H1 (cell line): ENCODE results near the gene EXOSC5. TPM values are rescaled to one million over a fixed set of nuclear protein-coding genes. Genes with fewer than 3 reads are reported as not detected.
"Not testable (repeated sequence)": the region's sequence is repeated elsewhere in the genome, so short reads cannot be mapped to it uniquely, and the experiment has no call there.

Source experiments
- CTCF ChIA-PET: fragments of 300-600 bp; sonication (Branson Sonifier 250); formaldehyde crosslinking; loops from one replicate; lab custom pipeline; 2021; ENCODE audit not compliant: partially characterized antibody; lab: Charles Lee
- POLR2A ChIA-PET: fragments of 300-600 bp; sonication (Branson Sonifier 250); formaldehyde crosslinking; loops from one replicate; lab custom pipeline; 2021; ENCODE audit warnings: inconsistent platforms; ENCODE audit not compliant: partially characterized antibody; lab: Charles Lee
- DNase-seq, 2 experiments: peaks; one replicate each; pipeline versions ENCODE4 v3.0.0 to v3.0.0-alpha.2; 2010 to 2022; ENCODE audit warnings: low spot score in 2 of 2, low read depth in 1 of 2, mixed read lengths in 1 of 2
- FAIRE-seq: peaks from 2 replicates; lab custom pipeline; 2011; peaks lifted over from hg19 to GRCh38; lab: Jason Lieb, UNC
- H2AFZ ChIP-seq: 2 replicates; pipeline ENCODE4 v1.8.1; 2012; ENCODE audit warnings: low read length, inconsistent platforms
- H2AK5ac ChIP-seq: 2 replicates; pipeline ENCODE4 v1.6.1; 2013; ENCODE audit warnings: low read depth, low read length
- H2BK120ac ChIP-seq: replicated peaks from 2 replicates; pipeline ENCODE3; 2013; ENCODE audit warnings: low read depth, low read length, inconsistent platforms
- H2BK12ac ChIP-seq: 2 replicates; pipeline ENCODE4 v1.6.1; 2013; ENCODE audit warnings: low read depth, low read length
- H2BK15ac ChIP-seq: 2 replicates; pipeline ENCODE4 v1.6.1; 2013; ENCODE audit warnings: low read length
- H2BK20ac ChIP-seq: 2 replicates; pipeline ENCODE4 v1.6.1; 2013; ENCODE audit warnings: low read length
- H2BK5ac ChIP-seq: 2 replicates; pipeline ENCODE4 v1.6.1; 2013; ENCODE audit warnings: low read depth, low read length
- H3K14ac ChIP-seq: 2 replicates; pipeline ENCODE4 v1.6.1; 2013; ENCODE audit warnings: inconsistent platforms; ENCODE audit not compliant: insufficient read length
- H3K18ac ChIP-seq: 2 replicates; pipeline ENCODE4 v1.6.1; 2013; ENCODE audit warnings: low read length; ENCODE audit errors: extremely low read depth
- H3K23ac ChIP-seq: 2 replicates; pipeline ENCODE4 v1.6.1; 2013; ENCODE audit warnings: inconsistent platforms; ENCODE audit not compliant: insufficient read length
- H3K23me2 ChIP-seq: 2 replicates; pipeline ENCODE4 v1.6.1; 2013; ENCODE audit warnings: low read depth, low read length
- H3K27ac ChIP-seq: 2 replicates; pipeline ENCODE4 v1.6.1; 2011; ENCODE audit warnings: low read depth, low read length, inconsistent platforms
- H3K27me3 ChIP-seq, 4 experiments: replicated peaks in 1 of 4; 1 replicate in 1 of 4; 2 replicates in 3 of 4; pipeline versions ENCODE4 v1.6.1 to v1.8.1; 2011 to 2013; ENCODE audit warnings: low read length in 3 of 4, mild to moderate bottlenecking in 3 of 4, inconsistent platforms in 2 of 4, mixed read lengths in 2 of 4, moderate library complexity in 1 of 4; ENCODE audit not compliant: control insufficient read depth in 3 of 4, insufficient read depth in 3 of 4; ENCODE audit errors: extremely low read depth in 1 of 4
- H3K36me3 ChIP-seq, 4 experiments: 2 replicates each; pipeline versions ENCODE4 v1.6.1 to v1.8.1; 2011 to 2013; ENCODE audit warnings: mild to moderate bottlenecking in 4 of 4, low read length in 3 of 4, moderate library complexity in 2 of 4, control low read depth in 1 of 4, inconsistent platforms in 1 of 4; ENCODE audit not compliant: insufficient read depth in 4 of 4, control insufficient read depth in 2 of 4
- H3K4ac ChIP-seq: replicated peaks from 2 replicates; pipeline ENCODE3; 2013; ENCODE audit warnings: low read length, low read depth, mixed read lengths, inconsistent platforms; ENCODE audit not compliant: insufficient read length
- H3K4me1 ChIP-seq, 4 experiments: replicated peaks in 1 of 4; 1 replicate in 1 of 4; 2 replicates in 3 of 4; pipeline versions ENCODE4 v1.6.1 to v1.8.1; 2011 to 2013; ENCODE audit warnings: low read length in 3 of 4, inconsistent platforms in 2 of 4, mixed read lengths in 1 of 4; ENCODE audit not compliant: insufficient read depth in 4 of 4, control insufficient read depth in 3 of 4
- H3K4me2 ChIP-seq, 2 experiments: 2 replicates each; pipeline versions ENCODE4 v1.6.1 to v1.8.1; 2011 to 2013; ENCODE audit warnings: low read depth in 2 of 2, low read length in 2 of 2, control low read depth in 1 of 2, inconsistent platforms in 1 of 2, mild to moderate bottlenecking in 1 of 2; ENCODE audit not compliant: insufficient read depth in 1 of 2
- H3K4me3 ChIP-seq, 4 experiments: fragments of 200-600, 300-600 bp in 1 of 4; sonication (generic), shearing (Covaris generic), sonication (Bioruptor Twin) in 1 of 4; 2 replicates each; pipeline versions ENCODE4 v1.5.1 to v1.8.1; 2011 to 2016; ENCODE audit warnings: low read length in 4 of 4, low read depth in 3 of 4, control low read depth in 2 of 4, inconsistent platforms in 2 of 4, mild to moderate bottlenecking in 2 of 4, mixed read lengths in 1 of 4, moderate library complexity in 1 of 4; ENCODE audit not compliant: insufficient read depth in 2 of 4; ENCODE audit errors: extremely low read depth in 1 of 4
- H3K56ac ChIP-seq: replicated peaks from 2 replicates; pipeline ENCODE3; 2013; ENCODE audit warnings: low read depth, mild to moderate bottlenecking, mixed read lengths, low read length, inconsistent platforms; ENCODE audit not compliant: insufficient read length
- H3K79me1 ChIP-seq: 2 replicates; pipeline ENCODE4 v1.6.1; 2013; ENCODE audit warnings: low read depth, low read length, control low read depth
- H3K79me2 ChIP-seq, 2 experiments: 2 replicates each; pipeline versions ENCODE4 v1.6.1 to v1.8.1; 2012 to 2013; ENCODE audit warnings: low read length in 2 of 2, mild to moderate bottlenecking in 2 of 2, inconsistent platforms in 1 of 2; ENCODE audit not compliant: insufficient read depth in 2 of 2, control insufficient read depth in 1 of 2
- H3K9ac ChIP-seq, 4 experiments: replicated peaks in 1 of 4; 1 replicate in 1 of 4; 2 replicates in 3 of 4; pipeline versions ENCODE4 v1.6.1 to v1.8.1; 2011 to 2013; ENCODE audit warnings: low read depth in 3 of 4, low read length in 3 of 4, control low read depth in 2 of 4, mild to moderate bottlenecking in 2 of 4, moderate library complexity in 2 of 4, inconsistent platforms in 1 of 4; ENCODE audit errors: extremely low read depth in 1 of 4
- H3K9me3 ChIP-seq, 2 experiments: 2 replicates each; pipeline versions ENCODE4 v1.6.1 to v1.8.1; 2012 to 2013; ENCODE audit warnings: mild to moderate bottlenecking in 2 of 2, moderate library complexity in 2 of 2, control low read depth in 1 of 2, inconsistent platforms in 1 of 2, low read depth in 1 of 2, low read length in 1 of 2, mixed read lengths in 1 of 2; ENCODE audit not compliant: insufficient read depth in 2 of 2
- H4K20me1 ChIP-seq, 2 experiments: replicated peaks in 1 of 2; 2 replicates each; pipeline versions ENCODE3 to v1.8.1; 2011 to 2013; ENCODE audit warnings: inconsistent platforms in 2 of 2, low read length in 2 of 2, mild to moderate bottlenecking in 1 of 2; ENCODE audit not compliant: insufficient read depth in 2 of 2, control insufficient read depth in 1 of 2
- H4K5ac ChIP-seq: 2 replicates; pipeline ENCODE4 v1.6.1; 2013; ENCODE audit warnings: low read length, low read depth, mixed read lengths, inconsistent platforms; ENCODE audit not compliant: insufficient read length
- H4K8ac ChIP-seq: 2 replicates; pipeline ENCODE4 v1.8.0; 2013; ENCODE audit warnings: mild to moderate bottlenecking, moderate library complexity, low read length, inconsistent platforms; ENCODE audit not compliant: insufficient read depth; ENCODE audit errors: extremely low read depth
- H4K91ac ChIP-seq: replicated peaks from 2 replicates; pipeline ENCODE3; 2013; ENCODE audit warnings: low read length, mixed read lengths, inconsistent platforms; ENCODE audit not compliant: insufficient read length
- WGBS, 2 experiments: shearing (Covaris generic) in 1 of 2; methylation state at CpG; one replicate each; pipeline versions ENCODE4 v1.1.6 to v1.1.7; 2013 to 2015; ENCODE audit warnings: low lambda C conversion rate in 2 of 2, mixed read lengths in 2 of 2, inconsistent platforms in 1 of 2, low coverage in 1 of 2, missing lambda C conversion rate in 1 of 2; ENCODE audit not compliant: insufficient replicate concordance in 2 of 2, insufficient coverage in 1 of 2, insufficient read length in 1 of 2; ENCODE audit errors: extremely low coverage in 1 of 2, missing lambda C conversion rate in 1 of 2; 5-methylcytosine and 5-hydroxymethylcytosine counted together
- polyA plus RNA-seq, 7 experiments: library from polyadenylated mRNA; depleted of rRNA in 3 of 7; stranded (reverse) in 5 of 7; unstranded in 2 of 7; fragments of >200 nt in 5 of 7; fragments of 200-250 nt in 2 of 7; gene quantifications; 1 replicate in 5 of 7; 2 replicates in 1 of 7; 4 replicates in 1 of 7; pipeline versions ENCODE4 v1.2.1 to v1.2.3, GENCODE V29; 2011 to 2013; ENCODE audit warnings: missing spikeins in 2 of 7, mixed read lengths in 2 of 7
- total RNA-seq: library from RNA; stranded (reverse); fragmentation: NEBNext Ultra II Directional; extraction: Animal tissue kit (Norgen Biotek cat#: 25700); gene quantifications from 2 replicates; pipeline ENCODE4 v1.2.1, GENCODE V29; 2021

The EXOSC5 gene
- total and polyA plus RNA-seq, 2 of the 8 experiments (the other 6 are each of a cell fraction or from before 2014, with no cell fraction given) = 56.2 to 92.8 TPM

DNA sequence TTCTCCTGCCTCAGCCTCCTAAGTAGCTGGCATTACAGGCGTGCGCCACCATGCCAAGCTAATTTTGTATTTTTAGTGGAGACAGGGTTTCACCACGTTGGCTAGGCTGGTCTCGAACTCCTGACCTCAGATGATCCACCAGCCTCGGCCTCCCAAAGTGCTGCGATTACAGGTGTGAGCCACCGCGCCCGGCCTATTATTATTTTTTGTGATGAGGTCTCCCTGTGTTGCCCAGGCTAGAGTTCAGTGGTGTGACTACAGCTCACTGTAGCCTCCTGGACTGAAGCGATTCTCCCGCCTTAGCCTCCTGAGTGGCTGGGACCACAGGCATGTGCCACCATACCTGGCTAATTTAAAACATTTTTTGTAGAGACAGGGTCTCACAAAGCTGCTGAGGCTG is 38.2 kb upstream of the EXOSC5 start:
- not testable (repeated sequence) for H4K8ac ChIP-seq, H2BK5ac ChIP-seq, H2AK5ac ChIP-seq, DNase-seq, H3K14ac ChIP-seq, H3K79me1 ChIP-seq, H3K4me1 ChIP-seq, H4K91ac ChIP-seq, H3K4me3 ChIP-seq, H3K27ac ChIP-seq, H3K23me2 ChIP-seq, H4K5ac ChIP-seq, H3K23ac ChIP-seq, H3K4me2 ChIP-seq, H3K27me3 ChIP-seq, H2BK15ac ChIP-seq, H2BK12ac ChIP-seq, H3K9ac ChIP-seq, H3K79me2 ChIP-seq, H3K56ac ChIP-seq, H2AFZ ChIP-seq, FAIRE-seq, H3K4ac ChIP-seq, H2BK20ac ChIP-seq, H3K9me3 ChIP-seq, H3K18ac ChIP-seq, H2BK120ac ChIP-seq
- POLR2A ChIA-PET = interaction anchor here (0.6 to 6.4 kb wide), 5 partner anchors 8 to 133 kb away, joined by 3 to 87 read pairs (median 3); partner anchors contain the start of gene B3GNT8
- Histone ChIP-seq H3K36me3 (peaks cover 9 to 25% (median 21%) of the 10 kb centered on the region in 4 experiments; a peak in 7 of 8 replicates), H4K20me1 (peaks cover 0 to 15% of the 10 kb centered on the region in 2 experiments)
- CTCF ChIA-PET = interaction anchor here (0.6 to 20.4 kb wide), 8 partner anchors 10 to 617 kb away, joined by 3 to 364 read pairs (median 4); partner anchors contain the start of gene B9D2
- WGBS, 2 experiments = 95% methylated on average over 11 of the region's 11 CpGs; no CpG with 5 or more reads in 1 of the 2 experiments
